Left cardiac atrium (tissue), 4 donors: ENCODE results near the gene AK9. TPM values are rescaled to one million over a fixed set of nuclear protein-coding genes. Genes with fewer than 3 reads are reported as not detected.
A peak's percentile ranks its signal among the peaks of the same experiment; 100 is the strongest.
"Not testable (repeated sequence)": the region's sequence is repeated elsewhere in the genome, so short reads cannot be mapped to it uniquely, and the experiment has no call there.

Experiments used
- ATAC-seq, 2 donors: fragments of 200-7000 bp; cut with Tn5 transposase; one replicate each; pipeline ENCODE4 v1.9.1; 2020; ENCODE audit warnings: mild to moderate bottlenecking in 2 of 2, moderate library complexity in 2 of 2
- DNase-seq: peaks from one replicate; pipeline ENCODE4 v3.0.0-alpha.2; 2020
- intact Hi-C, 2 donors: fragments of 100-400 bp; cut with DNase I; formaldehyde crosslinking; loops; one replicate each; pipeline versions ENCODE4 v1.14.1 to v1.15.1; 2022 to 2023
- total RNA-seq, 2 donors: library from RNA; stranded (reverse); fragmentation: NEBNext Ultra II Directional; extraction: Animal tissue kit (Norgen Biotek cat#: 25700); gene quantifications; one replicate each; pipeline ENCODE4 v1.2.1, GENCODE V29; 2021
- donor health status: DM: no; HTN: yes; CAD: no.
- donor health status: DM: no; HTN: yes; CAD: no; lungs with severe emphysema.
- donor health status: DM: yes; HTN: yes; CAD: no.
- donor health status: Dilated cardiomyopathy.

The AK9 gene
- total RNA-seq, 2 donors from 2014 or later, result 7.6 to 9.8 TPM

DNA sequence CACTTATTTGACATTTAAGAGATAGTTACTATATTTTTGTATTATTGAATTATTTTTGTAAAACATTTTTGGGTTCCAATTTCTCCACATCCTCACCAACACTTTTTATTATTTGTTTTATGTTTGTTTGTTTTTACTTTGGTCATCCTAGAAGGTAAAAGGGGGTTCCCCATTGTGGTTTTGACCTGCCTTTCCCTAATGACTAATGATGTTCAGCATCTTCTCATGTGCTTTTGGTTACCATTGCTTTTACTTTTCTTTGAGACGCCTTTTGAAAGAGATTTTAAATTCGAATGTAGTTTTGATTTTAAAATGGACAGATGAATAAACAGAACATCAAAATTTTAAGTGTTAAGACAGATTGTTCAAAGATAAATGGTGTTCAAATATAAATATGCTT lies 46.9 kb downstream of the AK9 start:
- ATAC-seq, result no peak
- intact Hi-C loops, result no loop called here
- DNase-seq, result no peak

DNA sequence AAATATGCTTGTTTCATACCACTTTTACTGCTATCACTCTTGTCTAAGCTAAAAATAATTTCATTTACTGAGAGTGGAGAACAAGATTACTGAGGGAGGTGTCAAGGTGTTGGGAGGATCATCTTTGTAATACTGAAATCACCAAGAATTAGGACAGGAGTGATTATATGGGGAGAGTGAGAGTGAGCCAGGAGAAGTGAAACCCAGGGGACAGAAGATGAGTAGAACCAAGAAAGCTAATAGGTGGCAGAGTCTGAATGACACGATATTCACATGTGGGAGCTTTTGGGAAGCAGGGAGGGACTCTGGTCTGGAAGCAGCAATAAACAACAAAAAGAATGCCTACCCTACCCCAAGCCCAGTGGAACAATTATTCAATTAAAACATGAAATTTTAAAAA lies 58.6 kb downstream of the AK9 start:
- DNase-seq (no peak), ATAC-seq (no peak)
- intact Hi-C loops, result no loop called here

DNA sequence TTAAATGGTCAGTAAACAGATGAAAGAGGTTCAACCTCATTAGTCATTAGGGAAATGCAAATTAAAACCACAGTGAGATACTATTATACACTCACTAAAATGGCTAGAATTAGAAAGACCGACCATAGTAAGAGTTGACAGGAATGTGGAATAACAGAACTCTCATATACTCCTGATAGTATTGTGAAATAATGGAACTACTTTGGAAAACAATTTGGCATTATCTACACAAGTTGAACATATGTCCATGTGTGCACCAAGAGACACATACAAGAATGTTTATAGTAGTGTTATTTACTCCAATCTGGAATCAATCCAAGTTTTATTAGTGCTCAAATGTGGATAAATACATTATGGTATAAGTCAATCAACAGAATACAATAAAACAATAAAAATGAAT lies 59.6 kb downstream of the AK9 start:
- intact Hi-C loops, result no loop called here
- no peak for DNase-seq
- no peak for ATAC-seq

DNA sequence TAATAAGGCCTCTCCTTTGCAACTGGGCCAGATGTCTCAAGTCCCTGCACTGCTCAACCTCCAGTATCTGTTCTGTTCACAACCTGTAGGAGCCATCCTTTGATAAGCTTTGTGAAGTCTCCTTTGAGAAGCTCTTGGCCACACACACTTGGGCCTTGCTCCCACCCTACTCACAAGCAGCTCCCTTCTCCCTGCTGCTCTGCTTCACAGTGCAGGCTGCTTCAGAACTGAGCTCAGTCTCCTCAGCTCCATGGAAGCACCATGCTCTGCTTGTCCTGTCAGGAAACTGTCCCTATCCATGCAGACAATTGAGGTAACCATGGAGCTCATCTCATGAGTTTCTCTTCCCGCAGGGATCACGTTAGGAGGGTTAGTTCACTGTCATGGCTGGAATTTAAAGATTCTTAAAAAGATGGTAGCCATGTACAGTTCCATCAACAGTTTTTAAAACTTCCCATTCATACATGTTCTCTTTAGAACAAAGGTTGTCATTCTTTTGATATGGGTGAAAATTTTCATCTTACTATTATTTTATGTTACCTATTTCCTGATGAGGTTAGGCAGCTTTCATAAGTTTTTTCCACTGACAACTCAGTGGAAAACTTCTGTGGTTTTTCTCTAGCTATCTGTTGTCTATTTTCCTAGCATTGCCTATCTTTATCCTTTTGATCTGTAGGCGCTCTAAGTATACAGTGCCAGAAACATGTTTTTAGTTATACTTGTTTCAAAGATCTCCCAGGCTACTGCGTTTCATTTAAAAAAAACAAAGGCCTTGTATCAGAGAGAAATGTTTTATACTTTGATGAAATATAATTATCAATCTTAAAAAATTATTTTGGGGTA lies 62.6 kb downstream of the AK9 start:
- intact Hi-C loops, result no loop called here
- no peak for ATAC-seq
- no peak for DNase-seq

DNA sequence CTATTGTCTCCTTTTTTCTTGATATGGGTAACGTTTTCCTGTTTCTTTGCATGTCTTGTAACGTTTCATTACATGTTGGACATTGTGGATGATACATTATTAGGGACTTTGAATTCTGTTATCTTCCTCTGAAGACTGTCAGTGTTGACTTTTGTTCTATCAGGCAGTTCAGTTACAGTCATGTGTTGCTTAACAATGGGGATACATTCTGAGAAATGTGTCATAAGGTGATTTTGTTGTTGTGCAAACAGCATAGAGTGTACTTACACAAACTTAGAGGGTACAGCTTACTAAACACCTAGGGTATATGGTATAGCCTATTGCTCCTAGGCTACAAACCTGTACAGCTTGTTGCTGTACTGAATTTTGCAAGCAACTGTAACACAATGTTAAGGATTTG lies 64.7 kb downstream of the AK9 start:
- intact Hi-C loops, result no loop called here
- ATAC-seq, result no peak
- DNase-seq, result no peak

DNA sequence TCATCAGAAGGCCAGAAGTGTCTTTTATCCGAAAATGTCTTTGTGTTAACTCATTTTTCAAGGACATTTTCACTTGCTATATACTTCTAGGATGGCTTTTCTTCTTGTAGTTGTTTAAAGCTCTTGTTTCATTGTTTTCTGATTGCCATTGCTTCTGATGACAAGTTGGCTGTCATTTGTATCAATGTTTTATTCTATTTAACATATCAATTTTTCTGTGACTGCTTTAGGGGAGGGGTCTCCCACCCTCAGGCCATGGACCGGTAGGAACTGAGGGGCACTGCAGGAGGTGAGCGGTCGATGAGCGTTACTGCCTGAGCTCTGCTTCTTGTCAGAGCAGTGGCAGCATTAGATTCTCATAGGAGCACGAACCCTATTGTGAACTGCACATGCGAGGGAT lies 65.8 kb downstream of the AK9 start:
- intact Hi-C loops, result no loop called here
- no peak for ATAC-seq

DNA sequence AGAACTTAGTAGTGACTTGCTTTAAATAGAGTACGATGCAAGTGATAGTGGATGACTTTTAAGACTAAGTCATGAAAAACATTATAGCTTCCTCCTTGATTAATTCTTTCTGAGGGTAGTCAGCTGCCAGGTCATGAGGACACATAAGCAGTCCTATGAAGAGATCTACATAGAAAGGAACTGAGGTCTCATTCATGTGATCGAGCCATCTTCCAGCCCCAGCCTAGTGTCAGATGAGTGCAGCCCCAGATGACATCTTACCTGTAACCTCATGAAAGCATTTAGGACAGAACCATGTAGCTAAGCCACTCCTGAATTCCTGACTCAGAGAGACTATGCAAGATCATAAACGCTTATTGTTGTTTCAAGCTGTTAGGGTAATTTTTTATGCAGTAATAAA lies 67.7 kb downstream of the AK9 start:
- no peak for ATAC-seq
- DNase-seq, result no peak

More for the DNA sequence above, 65.8 kb downstream of the AK9 start:
- DNase-seq, result no peak

DNA sequence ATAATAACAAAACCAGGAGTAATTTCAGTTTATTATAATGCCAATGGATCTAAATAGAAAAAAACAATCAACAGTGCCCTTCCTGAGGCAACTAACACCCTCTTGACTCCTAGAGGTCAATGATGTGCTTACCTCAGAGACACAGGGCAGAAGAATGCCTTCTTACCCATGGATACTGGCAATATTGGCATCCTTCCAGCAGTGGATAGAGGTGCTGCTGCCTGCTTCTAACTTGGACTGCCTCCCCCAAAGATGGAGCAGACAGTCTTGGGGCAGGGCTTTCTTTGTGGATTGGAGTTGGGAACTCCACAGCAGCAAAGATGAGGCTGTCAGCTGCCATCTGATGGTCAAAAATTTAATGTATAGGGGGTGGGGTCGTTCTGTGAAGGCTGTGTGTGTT lies 78.7 kb downstream of the AK9 start:
- DNase-seq (no peak), ATAC-seq (no peak)
- intact Hi-C loops, result no loop called here

More for the DNA sequence above, 67.7 kb downstream of the AK9 start:
- intact Hi-C loops, result no loop called here

DNA sequence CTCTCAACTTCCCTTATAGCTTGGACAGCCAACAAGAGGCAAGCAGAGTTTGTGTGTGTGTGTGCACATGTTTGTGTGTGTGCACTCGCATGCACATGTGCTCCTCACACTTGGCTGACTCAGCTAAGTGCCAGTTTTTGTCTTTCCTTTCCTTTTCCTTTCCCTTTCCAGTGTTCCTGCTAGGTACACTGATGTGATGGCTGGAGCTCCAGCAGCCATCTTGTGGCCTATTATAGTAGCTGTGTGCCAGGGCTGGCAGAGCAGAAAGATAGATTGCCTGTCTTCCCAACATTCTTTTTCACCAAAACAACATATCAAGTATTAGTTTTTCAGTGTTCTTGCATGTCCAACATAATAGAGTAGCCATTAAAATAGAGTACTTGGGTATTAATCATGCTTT lies 79.5 kb downstream of the AK9 start:
- intact Hi-C loops, result no loop called here
- DNase-seq (no peak), ATAC-seq (no peak)

DNA sequence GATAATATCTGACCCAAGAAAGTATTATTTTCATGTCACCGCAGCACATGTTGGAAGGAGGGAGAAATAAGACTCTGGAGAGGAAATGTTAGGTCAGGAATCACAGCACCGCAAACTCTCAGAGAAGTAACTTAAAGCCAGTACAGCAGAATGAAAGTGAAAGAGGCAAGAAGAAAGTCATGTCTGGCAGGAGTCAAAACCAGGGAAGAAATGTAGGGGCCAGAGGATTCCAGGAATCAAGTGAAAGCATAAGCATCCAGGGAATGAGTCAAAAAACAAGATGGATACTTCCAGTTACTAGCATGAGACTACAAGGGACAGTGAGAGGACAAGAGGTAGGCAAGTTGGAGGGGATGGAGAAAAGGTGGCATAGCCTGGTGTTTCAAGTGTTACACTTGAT lies 80.4 kb downstream of the AK9 start:
- intact Hi-C loops, result no loop called here
- ATAC-seq (no peak), DNase-seq (no peak)

DNA sequence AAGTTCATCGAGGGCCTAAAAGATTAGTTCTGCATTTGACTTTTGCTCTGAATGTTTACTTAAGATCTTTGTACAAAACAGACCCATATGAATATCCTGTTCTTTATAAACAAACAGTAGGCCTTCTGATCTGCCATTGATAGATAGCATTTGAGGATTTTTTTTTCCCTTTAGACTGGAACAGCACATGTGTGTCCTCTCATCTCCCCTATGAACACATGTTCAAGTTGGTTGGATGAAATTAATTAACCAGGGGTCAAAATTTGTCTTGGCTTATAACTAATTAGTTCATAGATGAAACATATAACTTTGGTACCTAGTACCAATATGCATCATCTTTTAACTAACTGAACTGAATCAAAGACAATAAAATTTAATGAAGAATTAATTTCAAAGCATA lies 81.3 kb downstream of the AK9 start:
- DNase-seq (no peak), ATAC-seq (no peak)
- intact Hi-C loops, result no loop called here

DNA sequence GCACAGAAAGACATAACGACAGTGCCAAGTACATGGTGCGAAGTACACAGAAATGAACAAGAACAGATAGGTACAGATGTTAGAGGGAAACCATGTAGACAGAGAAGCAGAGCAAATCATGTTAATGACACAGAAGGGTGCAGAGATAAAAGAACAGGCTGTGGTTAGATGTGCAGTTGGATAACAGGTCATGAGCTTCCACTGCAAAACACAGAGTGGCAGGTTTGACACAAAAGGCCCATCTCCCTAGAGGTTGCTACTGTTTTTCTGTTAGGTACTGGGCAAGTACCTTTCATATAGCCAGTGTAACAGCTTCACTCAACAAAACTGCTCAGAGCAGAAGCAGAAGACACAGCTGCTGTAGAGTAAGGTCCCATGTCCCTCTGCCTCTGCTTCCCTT lies 84.6 kb downstream of the AK9 start:
- intact Hi-C loops, result no loop called here
- no peak for DNase-seq
- ATAC-seq, result no peak

DNA sequence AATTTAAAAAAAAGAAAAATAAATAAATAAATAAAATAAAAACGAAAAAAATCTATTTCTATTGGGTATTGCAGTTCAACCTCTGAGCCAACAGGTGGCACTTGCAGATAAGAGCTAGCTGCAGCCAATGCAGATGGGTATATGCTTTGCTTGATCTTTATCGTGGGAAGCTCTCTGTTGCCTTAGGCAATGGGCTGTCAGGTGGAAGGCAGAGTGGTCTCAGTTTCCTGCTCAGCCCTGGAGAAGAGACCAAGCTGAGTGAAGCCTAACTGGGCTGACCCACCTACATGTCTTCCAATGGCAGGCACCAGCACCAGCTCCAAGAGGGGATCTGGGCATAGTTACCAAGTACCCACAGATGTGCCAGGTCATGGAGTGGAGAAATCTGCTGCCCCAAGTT lies 95.0 kb downstream of the AK9 start:
- intact Hi-C loops, result no loop called here
- no peak for ATAC-seq
- no peak for DNase-seq

DNA sequence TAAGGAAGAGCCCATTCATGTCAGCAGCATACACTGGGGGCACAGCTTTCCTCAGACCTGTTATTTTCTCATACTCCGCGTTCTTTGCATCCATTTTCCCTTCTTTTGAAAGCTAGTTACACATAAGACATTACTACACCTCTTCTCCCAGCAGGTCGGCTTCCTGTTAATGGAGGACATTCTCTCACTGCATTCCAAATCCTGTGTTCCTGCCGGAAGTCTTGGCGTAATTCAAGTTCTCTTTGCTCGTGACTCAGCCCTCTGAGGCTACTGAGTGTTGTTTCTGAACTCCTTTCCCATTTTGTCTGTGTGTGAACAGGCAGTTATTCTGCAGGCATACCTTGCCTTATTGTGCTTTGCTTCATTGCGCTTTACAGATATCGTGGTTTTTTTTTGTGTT lies 110.5 kb downstream of the AK9 start:
- intact Hi-C loops, result no loop called here
- no peak for DNase-seq
- no peak for ATAC-seq

DNA sequence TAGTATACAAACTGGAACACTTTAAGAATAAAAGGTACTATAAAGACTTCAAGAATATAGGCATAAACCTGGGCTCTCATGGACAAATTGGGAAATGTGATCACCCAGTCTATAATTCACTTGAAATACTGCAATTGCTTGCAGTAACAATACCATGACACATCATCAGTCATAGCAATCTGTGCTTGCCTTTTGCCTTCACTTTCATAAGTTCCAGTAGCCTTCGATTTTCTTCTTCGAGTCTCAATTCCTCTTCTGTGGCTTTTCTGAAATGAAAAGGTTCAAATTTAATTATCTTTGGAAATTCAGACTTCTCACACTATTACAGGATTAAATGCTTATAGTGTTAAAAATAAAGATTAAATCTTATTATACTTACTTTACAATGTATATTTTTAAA lies 111.6 kb downstream of the AK9 start:
- DNase-seq (no peak), ATAC-seq (no peak)
- intact Hi-C loops, result no loop called here

DNA sequence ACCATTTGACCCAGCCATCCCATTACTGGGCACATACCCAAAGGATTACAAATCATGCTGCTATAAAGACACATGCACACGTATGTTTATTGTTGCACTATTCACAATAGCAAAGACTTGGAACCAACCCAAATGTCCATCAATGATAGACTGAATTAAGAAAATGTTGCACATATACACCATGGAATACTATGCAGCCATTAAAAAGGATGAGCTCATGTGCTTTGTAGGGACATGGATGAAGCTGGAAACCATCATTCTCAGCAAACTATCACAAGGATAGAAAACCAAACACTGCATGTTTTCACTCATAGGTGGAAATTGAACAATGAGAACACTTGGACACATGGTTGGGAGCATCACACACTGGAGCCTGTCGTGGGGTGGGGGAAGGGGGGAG lies 121.1 kb downstream of the AK9 start:
- ATAC-seq, intact Hi-C loops, DNase-seq: not testable (repeated sequence)

DNA sequence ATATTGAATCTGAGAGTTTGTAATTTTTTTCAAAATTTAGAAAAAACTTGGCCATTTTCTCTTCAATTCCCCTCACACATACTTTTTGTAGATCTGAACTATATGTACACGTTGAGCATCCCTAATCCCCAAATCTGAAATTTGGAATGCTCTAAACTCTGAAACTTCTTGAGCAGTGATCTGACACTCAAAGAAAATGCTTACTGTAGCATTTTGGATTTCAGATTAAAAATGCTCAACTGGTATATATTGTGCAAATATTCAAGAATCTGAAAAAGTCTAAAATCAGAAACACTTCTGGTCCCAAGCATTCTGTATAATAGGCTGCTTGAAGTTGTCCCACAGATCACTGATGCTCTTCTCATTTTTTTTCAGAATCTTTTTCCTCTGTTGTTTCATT lies 129.2 kb downstream of the AK9 start:
- no peak for DNase-seq
- intact Hi-C loops, result no loop called here
- no peak for ATAC-seq

DNA sequence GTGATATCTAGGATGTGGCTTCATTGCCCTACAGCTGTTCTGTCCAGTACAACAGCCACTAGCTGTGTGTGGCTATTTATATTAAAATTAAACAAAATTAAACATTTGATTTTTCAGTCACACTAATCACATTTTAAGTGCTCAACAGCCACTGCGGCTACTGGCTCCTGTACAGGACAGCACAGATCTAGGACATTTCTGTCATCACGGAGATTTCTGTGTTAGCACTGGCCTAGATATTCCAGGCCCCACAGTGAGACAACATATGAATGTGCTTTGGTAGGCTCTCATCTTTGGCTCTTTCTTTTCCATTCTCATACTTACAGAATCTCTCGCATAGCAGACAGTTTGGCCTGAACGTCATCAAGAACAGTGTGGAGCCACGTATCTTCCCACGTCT lies 159.6 kb downstream of the AK9 start:
- intact Hi-C loops, result no loop called here
- no peak for DNase-seq
- ATAC-seq, result peak in 1 of 2 donors; percentile 30

DNA sequence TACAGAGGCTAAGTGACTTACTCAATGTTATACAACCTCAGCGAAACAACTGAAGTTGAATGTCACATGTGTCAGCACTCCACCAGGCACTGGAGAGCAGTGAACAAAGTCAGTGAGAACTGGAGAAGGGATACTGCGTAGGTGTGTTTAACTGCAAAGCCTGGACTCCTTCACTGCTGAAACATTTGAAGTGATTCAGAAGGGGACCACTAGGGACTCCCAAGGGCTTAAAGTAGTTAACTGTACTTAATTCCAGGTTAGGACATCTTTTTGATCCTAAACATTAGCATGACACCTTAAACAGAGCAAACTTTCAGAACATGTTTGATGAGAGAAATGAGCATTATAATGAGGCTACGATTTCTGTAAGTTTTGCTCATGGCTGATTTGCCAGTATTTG lies 163.0 kb downstream of the AK9 start:
- DNase-seq (no peak), ATAC-seq (no peak)
- intact Hi-C loops, result no loop called here

DNA sequence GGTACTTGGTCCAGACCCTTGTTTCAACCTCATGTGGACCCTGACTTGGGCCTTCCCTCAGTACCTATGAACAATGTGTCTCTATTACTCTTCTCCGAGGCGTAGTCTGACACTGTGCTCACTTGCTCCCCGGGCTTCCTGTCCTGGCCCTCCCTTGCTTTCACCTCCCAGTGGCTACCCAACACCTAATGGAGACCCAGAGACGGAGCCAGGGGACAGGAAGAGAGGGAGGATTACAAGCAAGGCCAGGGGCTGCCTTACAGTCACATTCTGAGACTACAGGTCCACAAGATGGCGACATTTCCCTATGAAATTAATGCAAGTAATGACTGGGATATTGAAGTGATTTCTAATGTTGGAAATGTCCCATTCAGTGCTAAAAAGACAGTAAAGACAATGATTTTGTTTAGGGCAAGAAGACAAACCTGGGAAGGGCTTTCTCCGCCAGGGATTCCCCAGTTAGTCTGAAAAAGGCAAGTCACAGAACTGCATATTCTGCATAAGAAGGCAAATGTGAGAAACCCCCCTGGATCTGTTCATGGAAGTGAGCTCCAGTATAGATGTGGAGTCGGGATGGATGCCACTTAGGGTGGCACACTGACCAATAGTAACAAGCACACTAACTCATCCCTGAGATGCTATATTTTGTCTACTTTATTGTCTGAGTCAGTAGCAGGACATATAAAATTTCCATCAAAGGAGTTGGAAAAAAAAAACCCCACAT lies 163.9 kb downstream of the AK9 start:
- intact Hi-C loops, result no loop called here
- DNase-seq (peak; percentile 23), ATAC-seq (peak; percentile 68 to 79)

DNA sequence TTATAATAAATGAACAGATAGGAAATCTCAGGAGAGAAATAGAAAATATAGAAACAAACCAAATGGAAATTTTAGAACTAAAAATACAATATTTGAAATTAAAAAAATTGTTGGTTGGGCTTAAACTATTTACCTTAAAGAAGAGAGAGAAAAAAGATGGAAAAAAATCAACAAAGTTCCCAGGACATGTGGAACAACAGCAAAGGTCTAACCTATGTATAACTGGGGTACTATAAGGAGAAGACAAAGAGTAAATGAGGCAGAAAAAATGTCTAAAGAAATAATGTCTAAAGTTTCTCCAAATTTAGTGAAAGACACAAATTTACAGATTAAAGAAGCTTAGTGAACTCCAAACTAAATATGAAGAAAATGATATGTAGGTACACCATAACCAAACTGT lies 166.9 kb downstream of the AK9 start:
- no peak for DNase-seq
- intact Hi-C loops, result loop anchor here in 1 of 2 donors (5.0 kb wide), 1 partner anchor 518 kb away; no protein-coding TSS in a partner anchor

More for the DNA sequence above, 166.9 kb downstream of the AK9 start:
- ATAC-seq, result no peak
